ENCODE results near the gene DCST1.
A peak's percentile ranks its signal among the peaks of the same experiment; 100 is the strongest.
"Not testable (repeated sequence)": the region's sequence is repeated elsewhere in the genome, so short reads cannot be mapped to it uniquely, and the experiment has no call there.

Gene DCST1, protein sequence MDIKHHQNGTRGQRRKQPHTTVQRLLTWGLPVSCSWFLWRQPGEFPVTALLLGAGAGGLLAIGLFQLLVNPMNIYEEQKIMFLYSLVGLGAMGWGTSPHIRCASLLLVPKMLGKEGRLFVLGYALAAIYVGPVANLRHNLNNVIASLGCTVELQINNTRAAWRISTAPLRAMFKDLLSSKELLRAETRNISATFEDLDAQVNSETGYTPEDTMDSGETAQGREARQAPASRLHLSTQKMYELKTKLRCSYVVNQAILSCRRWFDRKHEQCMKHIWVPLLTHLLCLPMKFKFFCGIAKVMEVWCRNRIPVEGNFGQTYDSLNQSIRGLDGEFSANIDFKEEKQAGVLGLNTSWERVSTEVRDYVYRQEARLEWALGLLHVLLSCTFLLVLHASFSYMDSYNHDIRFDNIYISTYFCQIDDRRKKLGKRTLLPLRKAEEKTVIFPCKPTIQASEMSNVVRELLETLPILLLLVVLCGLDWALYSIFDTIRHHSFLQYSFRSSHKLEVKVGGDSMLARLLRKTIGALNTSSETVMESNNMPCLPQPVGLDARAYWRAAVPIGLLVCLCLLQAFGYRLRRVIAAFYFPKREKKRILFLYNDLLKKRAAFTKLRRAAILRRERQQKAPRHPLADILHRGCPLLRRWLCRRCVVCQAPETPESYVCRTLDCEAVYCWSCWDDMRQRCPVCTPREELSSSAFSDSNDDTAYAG

DNA sequence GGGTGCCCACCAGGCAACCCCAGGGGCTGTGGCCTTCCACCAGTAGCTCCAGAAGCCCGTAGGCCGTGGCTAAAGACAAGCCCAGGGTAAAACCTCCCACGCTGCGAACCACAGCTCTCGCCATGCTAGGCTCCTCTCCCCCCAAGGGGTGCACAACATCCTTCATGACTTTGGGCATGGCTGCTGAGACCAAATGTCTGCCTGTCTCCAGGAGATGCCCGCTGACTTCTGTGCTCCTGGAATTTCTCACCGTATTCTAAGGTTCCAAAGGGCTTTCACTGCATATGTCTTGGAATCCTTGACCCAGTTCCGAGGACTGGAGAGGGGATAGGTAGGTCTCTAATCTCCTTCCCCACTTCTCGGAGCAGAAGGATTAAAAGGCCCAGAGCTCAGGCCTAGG is at the start of gene DCST1, which contains the start of gene DCST2:
Gene DCST1 (plus strand): TSS at position 301 of the 400 bp plus-strand sequence. CDS start 213 bp downstream, outside the sequence.
Gene DCST2 (minus strand): TSS at position 258 of the 400 bp plus-strand sequence. CDS start 80 bp downstream, at position 178.
- no peak for DNase-seq (ENCODE audit: low read depth)

DNA sequence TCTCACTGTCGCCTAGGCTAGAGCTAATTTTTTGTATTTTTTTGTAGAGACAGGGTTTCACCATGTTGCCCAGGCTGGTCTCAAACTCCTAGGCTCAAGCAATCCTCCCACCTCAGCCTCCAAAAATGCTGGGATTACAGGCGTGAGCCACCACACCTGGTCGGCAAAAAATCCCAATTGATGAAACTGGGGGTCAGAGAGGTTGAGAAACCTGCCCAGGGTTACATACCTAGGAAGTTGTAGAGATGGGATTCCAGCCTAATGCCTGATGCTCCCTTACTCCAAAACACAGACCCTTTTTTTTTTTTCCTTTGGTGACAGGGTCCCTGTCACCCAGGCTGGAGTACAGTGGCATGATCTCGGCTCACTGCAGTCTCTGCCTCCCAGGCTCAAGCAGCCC is 46.9 kb upstream of the DCST1 start:
- not testable (repeated sequence) for DNase-seq (ENCODE audit: low read depth)

DNA sequence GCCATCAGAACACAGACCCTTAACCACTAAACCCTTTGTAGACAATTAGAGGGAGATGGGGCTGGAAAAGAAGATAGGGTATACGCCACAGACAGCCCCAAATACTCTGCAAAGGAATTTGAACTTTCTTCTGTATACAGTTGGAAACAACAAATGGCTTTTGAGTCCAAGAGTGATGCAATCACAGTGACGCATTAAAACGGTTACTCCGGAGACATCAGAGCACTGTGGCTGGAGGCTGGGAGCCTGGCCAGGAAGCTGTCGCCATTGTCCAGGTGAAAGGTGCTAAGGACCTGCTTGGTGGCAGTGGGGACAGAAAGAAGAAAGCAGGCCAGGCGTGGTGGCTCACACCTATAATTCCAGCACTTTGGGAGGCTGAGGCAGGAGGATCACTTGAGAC is 46.3 kb upstream of the DCST1 start:
- DNase-seq (ENCODE audit: low read depth), result no peak

DNA sequence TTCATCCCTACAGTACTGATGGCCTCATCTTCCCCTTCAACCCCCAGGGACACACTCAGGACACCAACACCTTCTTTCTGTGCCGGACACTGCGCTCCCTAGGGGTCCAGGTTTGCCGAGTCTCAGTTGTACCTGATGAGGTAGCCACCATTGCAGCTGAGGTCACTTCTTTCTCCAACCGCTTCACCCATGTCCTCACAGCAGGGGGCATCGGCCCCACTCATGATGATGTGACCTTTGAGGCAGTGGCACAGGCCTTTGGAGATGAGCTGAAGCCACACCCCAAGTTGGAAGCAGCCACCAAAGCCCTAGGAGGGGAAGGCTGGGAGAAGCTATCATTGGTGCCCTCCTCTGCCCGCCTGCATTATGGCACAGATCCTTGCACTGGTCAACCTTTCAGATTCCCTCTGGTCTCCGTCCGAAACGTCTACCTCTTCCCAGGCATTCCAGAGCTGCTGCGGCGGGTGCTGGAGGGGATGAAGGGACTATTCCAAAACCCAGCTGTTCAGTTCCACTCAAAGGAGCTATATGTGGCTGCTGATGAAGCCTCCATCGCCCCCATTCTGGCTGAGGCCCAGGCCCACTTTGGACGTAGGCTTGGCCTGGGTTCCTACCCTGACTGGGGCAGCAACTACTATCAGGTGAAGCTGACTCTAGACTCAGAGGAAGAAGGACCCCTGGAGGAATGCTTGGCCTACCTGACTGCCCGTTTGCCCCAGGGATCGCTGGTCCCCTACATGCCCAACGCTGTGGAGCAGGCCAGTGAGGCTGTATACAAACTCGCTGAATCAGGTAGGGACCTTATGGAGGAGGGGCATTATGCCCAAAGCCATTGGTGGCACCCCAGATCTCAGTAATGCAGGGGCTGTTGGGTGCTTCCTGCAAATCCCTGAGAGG is 45.3 kb upstream of the DCST1 start:
- DNase-seq (ENCODE audit: low read depth), result no peak

DNA sequence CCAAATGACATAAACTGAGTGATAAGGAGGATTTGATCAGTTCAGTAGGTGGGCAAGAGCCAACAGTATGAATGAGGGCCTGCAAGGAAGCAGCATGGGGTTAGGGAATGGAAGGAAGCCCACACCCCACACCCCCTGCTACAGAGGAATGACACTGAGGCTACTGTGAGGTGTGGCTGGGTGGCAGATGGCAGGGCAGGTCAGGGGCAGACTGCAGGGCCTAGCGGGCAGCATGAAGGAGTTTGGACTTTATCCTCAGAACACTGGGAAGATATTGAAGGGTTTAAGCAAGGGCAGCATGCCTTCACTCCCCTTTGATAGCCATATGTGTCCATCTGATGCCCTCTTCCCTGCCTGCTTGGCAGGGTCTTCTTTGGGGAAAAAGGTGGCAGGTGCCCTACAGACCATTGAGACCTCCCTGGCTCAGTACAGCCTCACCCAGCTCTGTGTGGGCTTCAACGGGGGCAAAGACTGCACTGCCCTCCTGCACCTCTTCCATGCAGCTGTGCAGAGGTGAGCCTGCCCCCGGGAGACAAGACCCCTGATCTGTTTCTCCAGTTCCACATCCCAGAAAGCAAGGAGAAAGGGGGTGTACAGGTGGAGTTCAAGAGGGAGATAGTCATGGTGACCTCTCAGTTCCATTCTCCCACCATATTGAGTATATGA is 44.3 kb upstream of the DCST1 start:
- DNase-seq (ENCODE audit: low read depth), result no peak

DNA sequence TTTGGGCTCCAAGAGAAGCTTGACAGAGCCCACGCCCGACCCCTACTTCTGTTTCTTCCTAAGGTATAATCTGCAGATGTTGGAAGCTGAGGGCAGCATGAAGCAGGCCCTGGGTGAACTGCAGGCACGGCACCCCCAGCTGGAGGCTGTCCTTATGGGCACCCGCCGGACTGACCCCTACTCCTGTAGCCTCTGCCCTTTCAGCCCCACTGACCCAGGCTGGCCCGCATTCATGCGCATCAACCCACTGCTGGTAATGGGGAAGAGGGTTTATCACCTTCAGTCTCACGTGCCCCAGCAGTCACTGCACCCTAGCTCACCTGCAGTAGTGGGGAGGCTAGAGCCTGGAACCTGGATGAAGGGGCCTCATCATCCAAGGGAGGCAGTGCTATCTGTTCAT is 43.3 kb upstream of the DCST1 start:
- no peak for DNase-seq (ENCODE audit: low read depth)

DNA sequence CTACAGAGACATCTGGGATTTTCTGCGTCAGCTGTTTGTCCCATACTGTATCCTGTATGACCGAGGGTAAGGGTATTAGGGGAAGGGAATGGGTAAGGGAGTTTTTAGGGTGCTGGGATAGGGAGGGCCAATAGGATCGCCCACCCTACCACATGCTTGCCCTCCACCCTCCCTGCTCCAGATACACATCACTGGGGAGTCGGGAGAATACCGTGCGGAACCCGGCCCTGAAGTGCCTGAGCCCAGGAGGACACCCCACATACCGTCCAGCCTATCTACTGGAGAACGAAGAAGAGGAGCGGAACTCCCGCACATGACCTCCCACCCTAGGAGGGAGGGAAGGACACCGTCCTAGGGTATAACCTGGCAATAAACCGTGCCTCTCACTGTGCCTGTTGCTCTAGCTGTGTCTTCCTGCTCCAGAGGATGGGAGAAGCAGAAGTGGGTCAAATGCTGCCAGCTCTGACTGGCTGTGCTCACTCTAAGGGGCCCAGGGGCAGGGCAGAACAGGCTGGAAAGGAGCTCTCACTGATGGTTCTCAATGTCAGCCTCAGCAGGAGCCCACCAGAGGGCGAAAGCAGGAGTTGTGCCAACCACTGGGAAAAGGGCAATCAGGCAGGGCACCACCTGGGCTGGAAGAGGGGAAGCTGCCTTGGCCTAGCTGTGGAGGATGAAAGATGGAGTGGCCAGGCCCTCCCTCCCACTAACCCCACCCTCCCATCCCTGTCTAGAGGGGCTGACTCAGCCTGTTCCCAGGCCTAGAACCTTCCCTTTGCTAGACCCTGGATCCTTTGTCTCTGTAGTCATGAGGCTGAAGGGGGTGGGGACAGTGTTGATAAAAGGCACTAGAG is 40.7 kb upstream of the DCST1 start:
- no peak for DNase-seq (ENCODE audit: low read depth)

DNA sequence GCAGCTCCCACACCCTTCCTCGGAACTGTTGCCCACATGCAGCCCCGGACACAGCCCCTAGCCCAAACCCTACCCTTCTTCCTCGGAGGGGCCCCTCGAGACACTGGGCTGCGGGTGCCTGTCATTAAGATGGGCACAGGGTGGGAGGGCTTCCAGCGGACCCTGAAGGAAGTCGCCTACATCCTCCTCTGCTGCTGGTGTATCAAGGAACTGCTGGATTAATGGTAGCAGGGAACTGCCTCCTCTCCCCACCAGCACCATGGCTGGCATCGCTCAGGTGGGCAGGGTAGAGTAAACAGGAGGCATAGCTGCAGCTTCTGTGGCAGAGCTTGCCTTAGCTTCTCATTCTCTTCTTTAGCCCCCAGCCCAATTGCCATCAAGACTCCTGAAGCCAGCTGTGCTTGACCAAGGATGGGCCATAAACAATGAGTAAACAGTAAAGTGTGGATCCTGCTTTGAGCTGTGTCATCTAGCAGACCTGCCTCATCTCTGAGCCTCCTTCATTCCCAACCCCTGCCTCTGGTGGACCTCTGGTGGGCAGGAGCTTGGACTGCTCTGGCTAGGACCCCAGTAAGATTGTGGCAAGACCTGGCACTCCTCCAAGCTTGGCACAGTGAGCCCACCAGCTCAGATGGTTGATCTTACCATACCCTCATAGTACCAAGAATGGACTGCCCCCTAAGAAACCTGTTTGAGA is 39.9 kb upstream of the DCST1 start, which contains the start of gene LENEP:
Gene LENEP (plus strand): TSS at position 15 of the 697 bp plus-strand sequence. CDS start 22 bp downstream, at position 37.
- DNase-seq (ENCODE audit: low read depth), result no peak

DNA sequence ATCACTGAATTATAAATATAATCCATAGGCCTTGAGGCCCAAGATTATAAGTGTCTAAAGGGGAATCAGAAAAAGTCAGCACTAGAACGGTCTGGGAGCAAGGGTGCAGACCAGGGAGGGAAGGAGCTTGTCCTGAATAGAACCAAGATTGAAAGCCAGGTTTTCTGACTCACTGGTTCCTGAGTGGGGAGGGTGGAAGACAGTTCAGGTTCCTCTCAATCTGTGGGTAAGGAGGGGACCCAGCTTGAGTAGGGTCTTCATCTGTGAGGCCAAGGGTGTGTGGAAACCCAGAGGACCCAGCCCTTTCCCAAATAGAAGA is 39.4 kb upstream of the DCST1 start:
- no peak for DNase-seq (ENCODE audit: low read depth)

DNA sequence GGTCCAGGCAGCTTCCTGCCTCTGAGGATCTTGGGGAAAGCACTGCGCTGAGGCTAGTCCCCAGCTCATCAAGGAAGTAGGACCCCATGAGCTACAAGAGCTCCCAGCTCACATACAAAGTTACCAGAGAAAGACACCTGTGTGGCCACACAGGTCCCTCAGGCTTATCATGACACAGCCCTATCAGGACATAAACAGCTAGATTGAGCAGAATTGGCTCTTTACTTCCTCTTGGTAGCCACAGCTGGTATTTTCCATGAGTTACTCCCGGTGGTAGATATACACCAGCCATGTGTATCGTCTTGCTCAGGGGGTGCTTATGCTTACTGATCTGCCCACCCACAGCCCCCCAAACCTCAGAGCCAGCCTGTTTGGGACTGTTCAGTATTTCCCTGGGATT is 39.0 kb upstream of the DCST1 start:
- DNase-seq (ENCODE audit: low read depth), result no peak

DNA sequence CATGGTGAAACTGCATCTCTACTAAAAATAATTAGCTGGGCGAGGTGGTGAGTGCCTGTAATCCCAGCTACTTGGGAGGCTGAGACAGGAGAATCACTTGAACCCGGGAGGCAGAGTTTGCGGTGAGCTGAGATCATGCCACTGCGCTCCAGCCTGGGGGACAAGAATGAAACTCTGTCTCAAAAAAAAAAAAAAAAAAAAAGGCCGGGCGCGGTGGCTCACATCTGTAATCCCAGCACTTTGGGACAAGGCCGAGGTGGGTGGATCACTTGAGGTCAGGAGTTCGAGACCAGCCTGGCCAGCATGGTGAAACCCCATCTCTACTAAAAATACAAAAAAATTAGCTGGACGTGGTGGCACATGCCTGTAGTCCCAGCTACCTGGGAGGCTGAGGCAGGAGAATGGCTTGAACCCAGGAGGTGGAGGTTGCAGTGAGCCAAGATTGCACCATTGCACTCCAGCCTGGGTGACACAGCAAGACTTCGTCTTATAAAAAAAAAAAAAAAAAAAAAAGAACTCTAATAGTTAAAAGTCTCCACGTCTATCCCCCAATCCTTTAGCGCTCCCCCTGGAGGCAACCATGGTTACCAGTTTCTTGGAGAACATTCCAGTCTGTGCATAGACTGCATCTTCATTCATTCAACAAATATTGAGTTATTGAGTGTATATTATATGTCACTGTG is 38.2 kb upstream of the DCST1 start:
- DNase-seq (ENCODE audit: low read depth), result not testable (repeated sequence)

DNA sequence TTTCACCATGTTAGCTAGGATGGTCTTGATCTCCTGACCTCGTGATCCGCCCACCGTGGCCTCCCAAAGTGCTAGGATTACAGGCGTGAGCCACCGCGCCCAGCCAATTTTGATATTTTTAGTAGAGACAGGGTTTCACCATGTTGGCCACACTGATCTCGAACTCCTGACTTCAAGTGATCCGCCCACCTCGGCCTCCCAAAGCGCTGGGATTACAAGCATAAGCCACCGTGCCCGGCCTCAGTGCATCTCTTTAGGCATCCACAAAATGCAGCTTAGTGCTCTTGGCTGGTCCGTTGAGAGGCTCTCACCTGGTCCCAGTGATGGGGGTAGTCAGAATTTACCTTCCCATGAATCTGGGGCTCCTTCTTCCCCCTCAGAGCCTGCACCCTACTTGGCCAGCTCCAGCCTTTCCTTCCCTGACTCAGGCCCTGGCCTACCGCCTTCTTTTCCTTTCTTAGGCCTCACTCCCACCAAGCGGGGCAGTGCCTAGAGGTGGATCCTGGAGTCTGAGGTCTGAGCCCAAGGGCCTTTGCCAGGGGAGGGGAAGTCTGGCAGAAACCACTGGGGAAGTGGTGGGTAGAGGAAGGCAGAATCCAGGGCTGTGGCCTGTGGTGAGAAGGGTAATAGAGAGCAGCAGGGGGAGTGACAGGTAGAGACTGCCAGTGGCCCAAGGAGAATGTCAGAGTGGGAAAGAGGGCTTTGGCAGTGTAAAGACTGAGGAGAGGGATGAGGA is 36.5 kb upstream of the DCST1 start:
- DNase-seq (ENCODE audit: low read depth), result no peak

DNA sequence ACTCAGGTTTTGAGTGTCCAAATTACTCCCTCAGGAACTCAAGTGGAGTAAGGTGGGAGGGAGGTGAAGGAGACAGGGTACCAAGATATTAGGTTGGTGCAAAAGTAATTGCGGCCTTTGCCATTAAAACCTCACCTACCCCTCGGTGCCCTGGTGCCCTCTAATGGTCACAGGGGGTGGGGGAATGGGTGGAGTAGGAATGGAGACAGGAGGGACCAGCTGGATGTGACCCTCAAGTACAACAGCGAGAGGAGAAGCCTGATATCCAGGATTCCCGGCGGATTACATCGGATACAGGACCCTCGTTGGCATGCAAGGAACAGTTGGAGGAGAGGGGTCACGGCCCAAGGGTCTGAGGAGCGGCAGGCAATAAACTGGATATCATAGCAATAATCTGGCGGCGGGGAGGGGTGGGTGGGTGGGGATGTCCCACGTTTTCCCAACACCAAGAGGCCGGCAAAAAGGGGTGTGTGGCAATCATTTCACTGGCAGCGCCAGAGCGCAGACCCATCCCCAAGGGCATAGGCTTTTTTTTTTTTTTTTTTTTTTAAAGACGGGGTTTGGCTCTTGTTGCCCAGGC is 35.3 kb upstream of the DCST1 start:
- no peak for DNase-seq (ENCODE audit: low read depth)

DNA sequence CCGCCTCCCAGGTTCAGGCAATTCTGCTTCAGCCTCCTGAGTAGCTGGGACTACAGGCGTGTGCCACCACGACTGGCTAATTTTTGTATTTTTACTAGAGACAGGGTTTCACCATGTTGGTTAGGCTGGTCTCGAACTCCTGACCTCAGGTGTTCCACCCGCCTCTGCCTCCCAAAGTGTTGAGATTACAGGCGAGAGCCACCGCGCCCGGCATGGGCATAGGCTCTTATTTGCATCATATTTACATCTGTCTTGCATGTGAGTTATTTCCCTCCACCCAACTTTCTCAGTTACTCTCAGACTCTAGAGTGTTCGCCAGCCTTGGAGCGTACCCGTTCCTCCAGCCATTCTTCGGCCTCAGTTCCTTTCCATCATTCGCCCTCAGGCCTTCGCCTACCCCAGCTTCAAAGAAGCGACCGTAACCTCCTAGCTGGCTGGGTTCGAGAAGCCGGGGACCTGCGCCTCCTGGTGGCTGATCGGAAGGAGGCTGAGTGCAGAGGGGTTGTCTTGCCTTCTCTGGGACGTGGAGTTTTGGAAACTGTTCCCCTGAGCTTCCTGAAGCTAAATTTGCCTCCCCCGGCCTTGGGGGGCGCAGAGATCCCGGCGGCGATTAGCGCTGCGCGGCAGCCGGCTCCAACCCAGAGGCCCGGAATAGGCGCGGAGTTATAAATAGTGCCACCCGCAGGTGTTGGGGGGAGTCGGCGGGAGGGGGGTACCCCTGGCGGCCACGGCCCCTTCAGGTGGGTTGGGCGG is 34.6 kb upstream of the DCST1 start:
- peak; percentile 50 for DNase-seq (ENCODE audit: low read depth)

DNA sequence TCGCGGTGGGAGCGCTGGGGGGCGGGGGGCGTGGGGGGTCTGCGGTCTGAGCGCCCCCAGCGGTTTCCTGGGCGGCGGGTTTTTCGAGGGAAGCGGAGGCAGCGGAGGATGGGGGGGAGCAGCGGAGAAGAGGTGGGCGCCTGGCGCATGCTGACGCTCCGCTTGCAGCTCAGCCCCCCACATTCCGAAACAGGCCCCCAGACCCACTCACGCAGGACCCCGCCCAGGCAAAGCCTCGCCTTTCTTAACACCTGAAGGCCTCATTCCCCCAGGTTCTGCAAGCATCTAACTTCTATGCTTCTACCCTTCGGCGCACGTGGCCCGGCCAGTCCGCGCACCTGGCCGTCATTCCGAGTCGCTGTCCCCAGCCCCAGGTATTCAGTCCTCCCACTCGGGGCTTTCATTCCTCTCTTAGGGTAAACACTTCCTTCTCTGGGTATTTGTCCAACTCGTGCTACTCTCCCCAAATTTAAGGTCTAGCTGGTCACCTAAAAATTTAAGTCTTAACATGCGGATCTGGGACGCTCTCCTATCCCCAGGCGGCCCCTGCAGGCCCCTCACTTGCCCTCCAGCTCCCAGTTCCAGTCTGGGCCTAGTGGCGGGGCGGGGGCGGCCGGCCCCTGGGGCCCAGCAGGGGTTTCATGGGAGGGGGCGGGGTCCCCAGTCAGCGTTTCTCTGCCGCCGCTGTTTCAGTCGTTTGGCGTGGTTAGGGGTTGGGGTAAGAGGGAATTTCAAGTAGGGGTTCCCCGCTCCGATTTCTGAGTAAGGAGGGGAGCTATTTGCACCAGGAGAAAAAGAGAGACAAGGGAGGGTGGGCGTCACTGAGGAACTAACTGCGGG is 33.8 kb upstream of the DCST1 start:
- no peak for DNase-seq (ENCODE audit: low read depth)

DNA sequence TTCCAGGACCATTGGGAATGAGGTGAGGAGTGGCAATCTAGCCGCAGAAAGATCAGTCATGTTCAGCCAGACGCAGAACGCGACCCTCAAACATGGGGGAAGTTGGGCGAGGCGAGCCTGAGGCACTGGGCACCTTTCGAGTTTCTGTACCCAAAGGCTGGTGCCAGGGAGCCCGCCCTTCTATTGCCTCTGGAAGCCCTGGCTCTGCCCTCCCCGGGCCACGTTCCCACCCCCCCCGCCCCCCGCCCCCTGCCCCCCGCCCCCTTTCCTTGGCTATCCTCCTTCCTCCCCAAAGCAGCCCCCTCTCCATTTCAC is 33.3 kb upstream of the DCST1 start:
- no peak for DNase-seq (ENCODE audit: low read depth)
